Measurements from ENCODE around the gene HMGCR.
"Not testable (repeated sequence)": the region's sequence is repeated elsewhere in the genome, so short reads cannot be mapped to it uniquely, and the experiment has no call there.

The HMGCR gene

DNA sequence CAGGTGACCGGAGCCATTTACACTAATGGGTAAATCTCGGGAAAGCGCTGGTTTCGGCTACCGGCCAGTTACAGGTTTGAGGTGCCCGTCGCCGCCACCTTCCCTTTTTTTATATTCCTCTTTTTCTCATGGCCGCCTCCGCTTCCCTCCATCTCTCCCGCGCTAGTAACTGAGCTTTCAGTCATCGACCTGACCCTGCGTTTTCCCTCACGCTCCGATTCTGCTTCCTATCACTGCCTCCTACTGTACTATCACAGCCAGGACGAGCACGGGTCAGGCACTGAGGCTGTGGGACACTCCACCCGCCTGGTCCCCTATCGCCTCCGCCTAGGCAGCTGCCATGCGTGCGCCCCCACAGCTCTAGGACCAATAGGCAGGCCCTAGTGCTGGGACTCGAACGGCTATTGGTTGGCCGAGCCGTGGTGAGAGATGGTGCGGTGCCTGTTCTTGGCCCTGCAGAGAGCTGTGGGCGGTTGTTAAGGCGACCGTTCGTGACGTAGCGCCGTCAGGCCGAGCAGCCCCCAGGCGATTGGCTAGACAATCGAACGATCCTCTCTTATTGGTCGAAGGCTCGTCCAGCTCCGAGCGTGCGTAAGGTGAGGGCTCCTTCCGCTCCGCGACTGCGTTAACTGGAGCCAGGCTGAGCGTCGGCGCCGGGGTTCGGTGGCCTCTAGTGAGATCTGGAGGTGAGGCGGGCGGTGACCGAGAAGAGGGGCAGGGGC lies at the start of gene HMGCR:
Gene HMGCR (plus strand): TSS at position 606 of the 722 bp plus-strand sequence. CDS start 5,386 bp downstream, outside the sequence.
- DNase-seq, result peak; percentile 97

DNA sequence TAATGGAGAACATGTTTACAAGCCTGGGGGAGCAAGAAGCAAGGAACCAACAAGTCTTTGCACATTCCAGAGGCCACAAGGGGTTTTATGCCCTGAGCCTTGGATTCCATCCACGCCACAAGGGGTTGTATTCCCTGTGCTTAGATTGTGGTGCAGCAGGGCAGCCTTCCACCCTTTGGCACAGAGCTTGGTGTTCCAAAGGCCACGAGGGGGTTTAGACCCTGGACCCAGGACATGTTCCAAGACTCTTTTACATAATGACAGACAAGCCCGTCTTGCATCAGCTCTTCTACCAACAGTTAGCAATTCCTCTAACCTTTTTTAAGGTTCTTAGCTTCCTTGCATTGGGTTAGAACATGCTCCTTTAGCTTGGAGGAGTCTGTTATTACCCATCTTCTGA lies 45.2 kb upstream of the HMGCR start:
- DNase-seq, result not testable (repeated sequence)

DNA sequence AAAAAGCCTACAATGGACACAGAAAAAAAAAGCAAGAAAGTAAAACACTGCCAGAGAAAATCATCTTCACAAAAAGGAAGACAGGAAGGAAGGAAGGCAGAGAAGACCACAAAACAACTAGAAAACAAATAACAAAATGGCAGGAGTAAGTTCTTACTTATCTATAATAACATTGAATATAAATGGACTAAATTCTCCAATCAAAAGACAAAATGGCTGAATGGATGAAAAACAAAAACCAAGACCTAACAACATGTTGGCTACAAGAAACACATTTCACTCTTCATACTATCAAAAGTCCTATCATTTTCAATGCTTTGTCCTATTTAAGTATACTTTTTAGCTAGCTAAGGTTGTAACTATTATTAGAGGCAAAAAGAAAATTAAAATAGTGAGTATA lies 36.9 kb upstream of the HMGCR start:
- DNase-seq, result no peak

DNA sequence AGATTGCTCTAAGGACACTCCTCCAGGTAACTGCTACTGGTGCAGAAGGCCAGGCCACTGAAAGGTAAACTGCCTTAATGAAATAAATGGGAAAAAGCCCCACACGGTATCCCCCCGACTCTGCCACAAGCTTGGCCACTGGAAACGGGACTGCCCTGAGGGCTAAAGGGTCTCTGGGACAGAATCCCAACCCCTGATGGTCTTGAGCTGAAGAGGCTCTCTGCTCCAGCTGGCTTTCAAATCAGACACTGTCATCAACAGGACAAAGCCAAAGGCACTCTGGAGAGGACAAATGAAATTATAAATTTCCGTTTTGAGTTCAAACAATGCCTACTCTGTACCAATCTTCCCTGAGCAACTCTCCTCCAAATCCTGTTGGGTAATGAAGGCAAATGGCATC lies 33.6 kb upstream of the HMGCR start:
- no peak for DNase-seq

DNA sequence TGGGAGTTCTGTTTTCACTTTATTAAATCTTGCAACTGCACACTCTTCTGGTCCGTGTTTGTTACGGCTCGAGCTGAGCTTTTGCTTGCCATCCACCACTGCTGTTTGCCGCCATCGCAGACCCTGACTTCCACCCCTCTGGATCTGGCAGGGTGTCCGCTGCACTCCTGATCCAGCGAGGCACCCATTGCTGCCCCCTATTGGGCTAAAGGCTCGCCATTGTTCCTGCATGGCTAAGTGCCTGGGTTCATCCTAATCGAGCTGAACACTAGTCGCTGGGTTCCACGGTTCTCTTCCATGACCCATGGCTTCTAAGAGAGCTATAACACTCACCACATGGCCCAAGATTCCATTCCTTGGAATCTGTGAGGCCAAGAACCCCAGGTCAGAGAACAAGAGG lies 32.5 kb upstream of the HMGCR start:
- DNase-seq, result not testable (repeated sequence)

- DNase-seq, result no peak
Observed at GRCh38 chr5:75306746-75307145, 30.3 kb upstream of the HMGCR start.

DNA sequence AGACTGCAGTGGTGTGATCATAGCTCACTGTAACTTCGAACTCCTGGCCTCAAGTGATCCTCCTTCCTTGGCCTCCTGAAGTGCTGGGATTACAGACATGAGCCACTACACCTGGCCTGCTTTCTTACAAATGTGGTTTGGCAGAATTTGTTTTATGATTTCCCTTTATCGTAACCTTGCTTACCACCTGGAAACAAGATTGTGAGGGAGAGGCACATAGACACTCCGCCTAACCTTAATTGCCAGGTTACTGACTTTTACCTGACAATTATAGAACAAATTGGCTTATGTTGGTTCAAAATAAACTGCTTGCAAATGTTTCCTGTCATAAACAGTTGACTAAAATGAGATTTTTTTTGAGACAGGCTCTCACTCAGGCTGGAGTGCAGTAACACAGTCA lies 26.8 kb upstream of the HMGCR start:
- no peak for DNase-seq

- DNase-seq, result not testable (repeated sequence)
Observed at GRCh38 chr5:75319148-75319547, 17.9 kb upstream of the HMGCR start.

- DNase-seq, result no peak
Observed at GRCh38 chr5:75319638-75320037, 17.4 kb upstream of the HMGCR start.

- no peak for DNase-seq
Observed at GRCh38 chr5:75320371-75320770, 16.6 kb upstream of the HMGCR start.

- DNase-seq, result no peak
Observed at GRCh38 chr5:75322066-75322465, 15.0 kb upstream of the HMGCR start.

DNA sequence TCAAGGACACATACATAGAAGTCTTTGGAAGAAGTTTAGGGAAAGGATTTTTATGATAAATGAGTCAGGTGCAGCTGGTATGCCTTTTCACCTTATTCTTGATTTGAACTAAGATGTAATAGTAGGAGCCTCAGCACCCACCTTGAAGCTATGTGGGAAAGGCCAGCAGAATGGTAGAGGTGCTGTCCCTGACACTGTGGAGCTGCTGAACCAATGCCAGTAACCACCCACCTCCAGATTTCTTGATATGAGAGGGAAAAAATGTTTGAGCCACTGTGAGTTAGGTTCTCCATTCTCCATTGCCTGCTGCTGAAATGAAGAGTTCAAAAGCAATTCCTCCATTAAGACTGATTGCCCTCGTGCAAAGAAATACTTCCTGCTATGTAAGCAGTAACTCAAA lies 12.2 kb upstream of the HMGCR start:
- no peak for DNase-seq

DNA sequence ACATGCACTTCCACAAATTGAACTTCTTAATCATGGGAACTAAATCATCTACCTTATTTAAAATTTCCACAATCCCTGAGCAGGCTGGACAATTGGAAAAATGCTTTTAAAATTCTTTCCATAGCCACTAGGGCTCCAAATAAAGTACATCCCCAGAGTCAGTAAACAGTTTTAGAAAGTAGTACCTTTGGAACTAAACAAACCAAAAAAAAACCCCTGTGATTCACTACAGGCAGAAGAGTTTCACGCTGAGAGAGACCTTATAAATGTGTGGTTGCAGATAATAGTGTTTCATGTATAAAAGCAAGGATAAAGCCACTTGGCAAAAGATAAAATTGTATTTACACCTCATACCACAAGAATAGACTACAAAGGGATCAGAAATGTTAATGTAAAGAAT lies 11.8 kb upstream of the HMGCR start:
- no peak for DNase-seq

GRCh38 chr5:75330404-75330803 lies 6.6 kb upstream of the HMGCR start:
- DNase-seq, result no peak

- DNase-seq, result no peak
Observed at GRCh38 chr5:75331095-75332090, 5.6 kb upstream of the HMGCR start.

DNA sequence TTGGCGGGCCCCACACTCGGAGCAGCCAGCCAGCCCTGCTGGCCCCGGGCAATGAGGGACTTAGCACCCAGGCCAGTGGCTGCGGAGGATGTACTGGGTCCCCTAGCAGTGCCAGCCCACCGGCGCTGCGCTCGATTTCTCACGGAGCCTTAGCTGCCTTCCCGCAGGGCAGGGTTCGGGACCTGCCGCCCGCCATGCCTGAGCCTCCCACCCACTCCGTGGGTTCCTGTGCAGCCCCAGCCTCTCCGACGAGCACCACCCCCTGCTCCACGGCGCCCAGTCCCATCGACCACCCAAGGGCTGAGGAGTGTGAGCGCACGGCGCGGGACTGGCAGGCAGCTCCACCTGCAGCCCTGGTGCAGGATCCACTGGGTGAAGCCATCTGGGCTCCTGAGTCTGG lies 3.3 kb upstream of the HMGCR start:
- not testable (repeated sequence) for DNase-seq

- not testable (repeated sequence) for DNase-seq
Observed at GRCh38 chr5:75334413-75334812, 2.6 kb upstream of the HMGCR start.

GRCh38 chr5:75335486-75335885 lies 1.5 kb upstream of the HMGCR start:
- no peak for DNase-seq

DNA sequence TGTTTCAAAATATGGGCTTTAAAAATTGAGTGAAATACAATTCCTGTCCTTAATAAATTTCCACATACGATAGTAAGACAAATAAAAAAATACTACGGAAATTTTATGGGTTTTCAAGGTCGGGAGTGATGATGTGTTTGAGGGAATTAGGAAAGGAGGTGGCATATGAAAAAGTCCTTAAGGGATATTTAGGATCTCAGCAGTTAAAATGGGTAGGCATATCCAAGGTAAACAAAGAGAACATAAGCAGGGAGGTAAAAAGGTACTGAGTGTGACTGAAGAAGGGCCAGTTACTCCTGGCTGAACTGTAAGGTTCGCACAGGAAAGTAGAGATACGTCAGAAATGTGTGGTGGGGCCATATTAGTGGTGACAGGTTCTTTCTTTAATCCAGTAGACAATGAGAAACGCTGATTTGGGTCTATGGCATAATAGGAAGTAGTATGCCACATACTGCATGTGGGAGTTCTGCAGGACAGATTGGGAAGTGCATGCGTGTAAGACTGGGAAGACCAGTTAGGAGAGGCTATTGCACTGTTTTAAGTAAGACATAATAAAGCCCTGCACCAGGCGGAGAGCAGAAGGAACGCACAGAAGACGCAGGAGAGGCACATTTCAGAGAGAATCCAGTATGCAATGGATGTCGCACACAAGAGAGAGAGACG lies 937 bp upstream of the HMGCR start:
- peak; percentile 24 for DNase-seq

- no peak for DNase-seq
Observed at GRCh38 chr5:75337366-75338021, 474 bp downstream of the HMGCR start.

DNA sequence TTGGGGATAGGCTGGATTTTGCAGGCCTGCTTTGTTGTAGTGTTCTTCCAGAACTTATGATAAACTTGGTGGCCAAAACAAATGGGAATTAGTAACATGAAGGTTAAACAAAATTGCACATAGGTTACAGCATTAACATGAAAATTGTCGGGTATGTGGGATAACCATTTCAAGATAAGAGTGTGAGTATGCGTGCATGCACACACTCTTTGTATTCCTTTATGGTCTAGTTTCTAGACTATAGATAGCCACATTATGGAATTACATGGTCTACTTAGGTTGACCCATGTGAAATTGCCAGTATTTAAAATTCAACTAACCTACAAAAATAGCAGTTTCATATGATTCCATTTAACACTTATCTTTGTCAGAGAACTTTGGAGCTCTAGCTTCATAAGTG lies 1.4 kb downstream of the HMGCR start:
- DNase-seq, result no peak

GRCh38 chr5:75340714-75341478 lies 3.9 kb downstream of the HMGCR start:
- DNase-seq, result no peak
